MM.1S (cell line): ENCODE measurements around the gene ANKRD44.

Source experiments
- DNase-seq: peaks from one replicate; pipeline ENCODE4 v3.0.0-alpha.2; 2015
- H2AFZ ChIP-seq: fragments of 300-600 bp; sonication (generic); 2 replicates; pipeline ENCODE4 v1.6.0; 2016; ENCODE audit warnings: antibody characterized with exemption, low read length
- H3F3A ChIP-seq: fragments of 300-600 bp; sonication (generic); 2 replicates; pipeline ENCODE4 v1.6.1; 2016; ENCODE audit warnings: mild to moderate bottlenecking, antibody characterized with exemption, low read length, moderate library complexity, mixed read lengths; ENCODE audit not compliant: insufficient read depth
- H3K27ac ChIP-seq: fragments of 300-600 bp; sonication (generic); 2 replicates; pipeline ENCODE4 v1.5.1; 2016; ENCODE audit warnings: mild to moderate bottlenecking, low read length
- H3K27me3 ChIP-seq: fragments of 300-600 bp; sonication (generic); replicated peaks from 2 replicates; pipeline ENCODE4 v1.6.0; 2016; ENCODE audit warnings: low read length; ENCODE audit not compliant: insufficient read depth
- H3K36me3 ChIP-seq: fragments of 300-600 bp; sonication (generic); replicated peaks from 2 replicates; pipeline ENCODE4 v1.6.1; 2016; ENCODE audit warnings: mild to moderate bottlenecking, low read length, mixed read lengths; ENCODE audit not compliant: insufficient read depth
- H3K4me1 ChIP-seq: fragments of 300-600 bp; sonication (generic); 2 replicates; pipeline ENCODE4 v1.6.1; 2016; ENCODE audit warnings: low read length, mixed read lengths
- H3K4me2 ChIP-seq: fragments of 300-600 bp; sonication (generic); 2 replicates; pipeline ENCODE4 v1.6.0; 2016; ENCODE audit warnings: low read depth, low read length
- H3K4me3 ChIP-seq: fragments of 300-600 bp; sonication (generic); 2 replicates; pipeline ENCODE4 v1.5.1; 2016; ENCODE audit warnings: low read length, mixed read lengths
- H3K79me2 ChIP-seq: fragments of 300-600 bp; sonication (generic); 2 replicates; pipeline ENCODE4 v1.6.1; 2016; ENCODE audit warnings: mixed run types, low read length, mixed read lengths
- H3K9ac ChIP-seq: fragments of 300-600 bp; sonication (generic); 2 replicates; pipeline ENCODE4 v1.6.1; 2016; ENCODE audit warnings: low read length, mixed read lengths
- H3K9me2 ChIP-seq: fragments of 300-600 bp; sonication (generic); replicated peaks from 2 replicates; pipeline ENCODE4 v1.6.1; 2016; ENCODE audit warnings: mild to moderate bottlenecking, low read length, mixed read lengths; ENCODE audit not compliant: insufficient read depth
- H3K9me3 ChIP-seq: fragments of 300-600 bp; sonication (generic); replicated peaks from 2 replicates; pipeline ENCODE4 v1.6.1; 2016; ENCODE audit warnings: mild to moderate bottlenecking, low read length, mixed read lengths; ENCODE audit not compliant: insufficient read depth
- H4K20me1 ChIP-seq: fragments of 300-600 bp; sonication (generic); 2 replicates; pipeline ENCODE4 v1.6.1; 2016; ENCODE audit warnings: mild to moderate bottlenecking, low read length, moderate library complexity, mixed read lengths; ENCODE audit not compliant: insufficient read depth
- CTCF ChIP-seq: fragments of 300-600 bp; sonication (generic); IDR thresholded peaks from 2 replicates; pipeline ENCODE4 v1.5.1; 2016; ENCODE audit warnings: antibody characterized with exemption, low read length, mixed read lengths
- EZH2 ChIP-seq: fragments of 300-600 bp; sonication (generic); optimal IDR thresholded peaks from 2 replicates; pipeline ENCODE3; 2017; ENCODE audit warnings: low read depth, mild to moderate bottlenecking, antibody characterized with exemption, low read length, mixed read lengths
- EZH2phosphoT487 ChIP-seq: fragments of 300-600 bp; sonication (generic); IDR thresholded peaks from 2 replicates; pipeline ENCODE4 v1.6.1; 2018; ENCODE audit warnings: antibody characterized with exemption, low read length

Gene ANKRD44

GRCh38 chr2:196949116-196949515 is 361.5 kb downstream of the ANKRD44 start:
- no peak overlapping the region for H2AFZ ChIP-seq
- H4K20me1 ChIP-seq = no peaks in the 10 kb centered on the region
- no peak overlapping the region for H3K27ac ChIP-seq
- DNase-seq = no peak
- H3K9me3 ChIP-seq = no peaks in the 10 kb centered on the region
- H3F3A ChIP-seq = no peaks in the 10 kb centered on the region
- no peak overlapping the region for H3K4me3 ChIP-seq
- H3K4me1 ChIP-seq = no peaks in the 10 kb centered on the region
- TF ChIP-seq EZH2 = no peak
- TF ChIP-seq CTCF = no peak
- TF ChIP-seq EZH2phosphoT487 = no peak
- no peaks in the 10 kb centered on the region for H3K9me2 ChIP-seq
- H3K36me3 ChIP-seq = no peaks in the 10 kb centered on the region
- H3K4me2 ChIP-seq = no peak overlapping the region
- H3K79me2 ChIP-seq = no peaks in the 10 kb centered on the region
- H3K27me3 ChIP-seq = no peaks in the 10 kb centered on the region
- H3K9ac ChIP-seq = no peak overlapping the region

GRCh38 chr2:196944570-196944969 is 366.0 kb downstream of the ANKRD44 start:
- Histone ChIP-seq H4K20me1 (no peaks in the 10 kb centered on the region), H3K4me1 (no peaks in the 10 kb centered on the region), H3K4me3 (no peak overlapping the region), H3K79me2 (no peaks in the 10 kb centered on the region), H3K9me3 (no peaks in the 10 kb centered on the region), H3K27me3 (no peaks in the 10 kb centered on the region), H3K27ac (no peak overlapping the region), H3F3A (no peaks in the 10 kb centered on the region), H3K4me2 (no peak overlapping the region), H3K36me3 (no peaks in the 10 kb centered on the region), H2AFZ (0 out of 2 replicates have a peak overlapping the region, but pooled peaks have one; percentile 1), H3K9ac (no peak overlapping the region), H3K9me2 (no peaks in the 10 kb centered on the region)
- no peak for TF ChIP-seq EZH2
- no peak for TF ChIP-seq CTCF
- TF ChIP-seq EZH2phosphoT487 = no peak
- peak; percentile 47 for DNase-seq

- Histone ChIP-seq H3K79me2 (no peaks in the 10 kb centered on the region), H3K9me3 (no peaks in the 10 kb centered on the region), H3K27ac (no peak overlapping the region), H3F3A (no peaks in the 10 kb centered on the region), H3K4me1 (no peaks in the 10 kb centered on the region), H3K27me3 (no peaks in the 10 kb centered on the region), H3K36me3 (no peaks in the 10 kb centered on the region), H4K20me1 (no peaks in the 10 kb centered on the region), H3K4me3 (no peak overlapping the region), H2AFZ (no peak overlapping the region), H3K9ac (no peak overlapping the region), H3K4me2 (no peak overlapping the region), H3K9me2 (no peaks in the 10 kb centered on the region)
- no peak for DNase-seq
- no peak for TF ChIP-seq EZH2
- no peak for TF ChIP-seq EZH2phosphoT487
- no peak for TF ChIP-seq CTCF
Observed at GRCh38 chr2:196941398-196942078, 369.0 kb downstream of the ANKRD44 start.
